ENCODE data around the gene MAP1B.

The MAP1B gene

DNA sequence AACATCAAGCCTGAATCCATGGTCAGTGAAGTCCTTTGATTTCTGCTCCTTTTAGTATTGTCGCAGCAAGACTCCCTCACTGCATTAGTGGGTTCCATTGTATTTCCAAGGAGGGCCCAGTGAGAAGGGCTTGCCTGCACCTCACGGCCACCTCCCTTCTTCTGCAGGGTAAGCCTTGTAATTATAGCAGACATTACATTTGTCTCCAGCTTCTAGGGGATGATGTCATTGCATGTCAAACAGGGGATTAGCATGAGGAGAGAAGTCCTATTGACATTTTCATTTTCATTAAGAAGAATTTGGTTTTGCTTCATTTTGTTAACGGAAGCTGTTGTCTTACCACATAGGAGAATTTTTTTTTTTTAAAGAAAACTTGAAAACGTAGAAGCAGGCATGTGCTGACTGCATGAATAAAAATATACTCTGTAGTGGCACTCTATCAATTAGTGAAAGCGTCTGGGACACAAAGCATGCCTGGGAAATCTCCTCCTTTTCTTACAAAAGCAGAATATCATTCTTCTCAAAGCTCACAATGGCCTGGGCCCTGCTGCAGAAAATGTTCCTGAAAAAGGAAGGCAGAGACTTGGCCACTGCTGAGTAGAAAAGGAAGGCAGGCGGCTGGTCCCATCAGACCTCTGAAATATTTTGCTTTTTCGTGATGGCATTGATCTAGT is 27.1 kb downstream of the MAP1B start:
- no peak for DNase-seq

- DNase-seq, result no peak
Observed at GRCh38 chr5:72137826-72138409, 30.6 kb downstream of the MAP1B start.

DNA sequence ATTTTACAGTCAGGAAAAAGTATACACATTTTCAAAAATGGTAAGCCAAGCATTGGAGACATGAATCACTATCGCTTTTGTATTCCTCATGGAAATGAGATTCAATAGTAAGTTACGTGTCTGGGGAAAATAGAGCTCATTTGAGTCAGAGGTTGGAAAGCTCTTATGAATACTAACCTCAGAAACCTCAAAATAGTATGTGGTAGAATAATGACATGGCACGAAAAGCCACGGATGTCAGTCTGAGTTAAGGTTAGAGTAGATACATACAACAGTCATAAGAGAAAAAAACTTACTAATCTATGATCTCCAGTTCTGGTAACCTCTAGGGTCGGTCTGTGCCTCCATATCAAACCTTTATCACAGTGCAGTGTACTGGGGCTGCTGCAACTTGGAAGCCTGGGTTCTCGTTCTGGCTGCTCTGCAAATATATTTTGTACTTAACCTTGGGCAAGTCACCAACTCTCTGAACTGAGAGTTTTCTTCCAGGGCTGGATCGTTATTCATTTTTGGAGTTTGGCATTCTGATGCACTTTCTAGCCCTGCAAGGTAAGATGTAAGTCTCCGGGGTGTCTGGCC is 31.8 kb downstream of the MAP1B start:
- DNase-seq, result no peak

- no peak for DNase-seq
Observed at GRCh38 chr5:72140711-72141110, 33.4 kb downstream of the MAP1B start.

GRCh38 chr5:72141440-72142355 is 34.4 kb downstream of the MAP1B start:
- DNase-seq, result no peak

GRCh38 chr5:72144762-72145161 is 37.5 kb downstream of the MAP1B start:
- DNase-seq, result no peak

DNA sequence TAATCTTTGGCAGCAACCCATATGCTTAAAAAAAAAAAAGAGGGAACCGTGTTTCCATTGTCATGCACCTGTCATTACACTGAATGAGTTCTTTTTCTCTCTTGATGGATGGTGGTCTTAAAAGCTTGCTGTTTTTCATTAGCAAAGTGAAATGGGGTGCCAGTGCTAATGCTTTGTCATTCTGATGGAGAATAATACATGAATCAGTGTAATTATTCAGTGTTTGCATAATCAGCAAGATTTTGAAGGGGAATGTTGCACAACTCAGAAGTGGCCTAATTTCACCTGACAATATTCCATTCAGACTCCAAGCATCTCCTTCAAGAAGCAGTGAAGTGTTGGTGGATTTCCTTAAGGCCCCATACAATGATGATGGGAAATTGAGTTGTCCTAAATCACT is 38.1 kb downstream of the MAP1B start:
- DNase-seq, result no peak

- DNase-seq, result no peak
Observed at GRCh38 chr5:72146056-72146455, 38.8 kb downstream of the MAP1B start.

GRCh38 chr5:72147569-72147968 is 40.3 kb downstream of the MAP1B start:
- no peak for DNase-seq

DNA sequence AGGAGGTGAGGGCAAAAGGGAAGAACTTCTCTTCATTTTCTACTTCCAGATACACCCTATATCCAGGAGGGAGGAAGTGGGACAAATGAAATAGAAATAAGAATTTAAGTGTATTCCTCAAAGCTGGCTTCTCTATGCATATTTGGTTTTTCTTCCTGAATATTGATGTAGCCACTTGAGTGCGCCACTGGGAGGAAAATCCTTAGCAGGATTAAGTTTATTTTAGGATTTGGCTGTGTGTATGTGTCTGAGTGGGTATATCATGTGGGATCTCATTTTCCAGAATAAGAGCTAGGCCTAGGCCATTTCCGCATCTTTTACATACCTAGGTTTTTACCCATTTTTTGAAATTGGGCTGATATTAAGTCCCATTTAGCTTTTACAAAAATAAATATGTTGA is 42.5 kb downstream of the MAP1B start:
- DNase-seq, result no peak

DNA sequence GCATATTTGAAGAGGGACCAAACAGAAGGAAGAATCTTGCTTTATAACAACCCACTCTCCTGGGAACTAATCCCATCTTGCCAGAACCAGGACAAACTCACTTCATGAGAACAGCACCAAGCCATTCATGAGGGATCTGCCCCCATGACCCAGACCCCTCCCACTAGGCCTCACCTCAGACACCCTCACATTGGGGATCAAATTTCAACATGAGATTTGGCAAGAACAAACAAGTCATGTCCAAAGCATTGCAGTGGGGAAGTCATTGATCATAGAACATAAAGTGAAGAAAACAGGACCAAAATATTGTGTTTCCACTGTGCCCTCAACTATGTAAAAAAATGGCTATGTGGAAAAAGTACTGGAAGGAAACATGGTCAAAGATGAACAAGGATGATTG is 43.9 kb downstream of the MAP1B start:
- no peak for DNase-seq

GRCh38 chr5:72151646-72152045 is 44.4 kb downstream of the MAP1B start:
- DNase-seq, result no peak

- DNase-seq, result no peak
Observed at GRCh38 chr5:72152545-72152944, 45.3 kb downstream of the MAP1B start.

- no peak for DNase-seq
Observed at GRCh38 chr5:72153551-72153950, 46.3 kb downstream of the MAP1B start.

DNA sequence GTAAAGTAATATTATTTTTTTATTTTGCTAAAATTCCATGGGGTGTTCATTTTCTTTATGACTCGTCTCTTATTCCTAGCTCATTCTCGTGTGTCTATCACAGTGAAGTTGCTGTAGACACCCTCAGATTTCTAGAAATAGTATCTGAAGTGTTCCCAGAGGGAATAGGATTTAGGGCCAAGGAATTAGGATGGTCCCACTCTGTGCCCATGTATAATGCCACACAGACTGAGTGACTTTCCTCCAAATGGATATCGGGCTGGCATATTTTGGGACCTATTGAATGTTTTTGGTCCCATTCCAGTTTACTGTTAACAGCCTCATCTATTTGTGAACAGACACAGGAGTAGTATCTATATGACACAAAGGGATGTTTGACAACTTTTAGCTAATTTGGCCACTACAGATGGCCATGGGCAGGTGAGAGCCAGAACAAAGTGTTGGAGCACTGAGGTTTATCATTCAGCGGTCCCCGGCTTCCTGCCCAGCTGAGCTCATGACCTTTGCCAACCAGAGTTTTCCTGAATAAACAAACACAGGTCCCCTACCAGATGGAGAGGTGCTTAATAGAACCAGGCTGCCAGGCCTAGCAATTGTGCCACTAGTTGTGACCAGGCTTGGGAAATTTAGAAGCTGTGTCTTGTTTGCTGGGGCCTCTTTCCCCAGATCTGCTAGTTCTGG is 46.9 kb downstream of the MAP1B start:
- no peak for DNase-seq

DNA sequence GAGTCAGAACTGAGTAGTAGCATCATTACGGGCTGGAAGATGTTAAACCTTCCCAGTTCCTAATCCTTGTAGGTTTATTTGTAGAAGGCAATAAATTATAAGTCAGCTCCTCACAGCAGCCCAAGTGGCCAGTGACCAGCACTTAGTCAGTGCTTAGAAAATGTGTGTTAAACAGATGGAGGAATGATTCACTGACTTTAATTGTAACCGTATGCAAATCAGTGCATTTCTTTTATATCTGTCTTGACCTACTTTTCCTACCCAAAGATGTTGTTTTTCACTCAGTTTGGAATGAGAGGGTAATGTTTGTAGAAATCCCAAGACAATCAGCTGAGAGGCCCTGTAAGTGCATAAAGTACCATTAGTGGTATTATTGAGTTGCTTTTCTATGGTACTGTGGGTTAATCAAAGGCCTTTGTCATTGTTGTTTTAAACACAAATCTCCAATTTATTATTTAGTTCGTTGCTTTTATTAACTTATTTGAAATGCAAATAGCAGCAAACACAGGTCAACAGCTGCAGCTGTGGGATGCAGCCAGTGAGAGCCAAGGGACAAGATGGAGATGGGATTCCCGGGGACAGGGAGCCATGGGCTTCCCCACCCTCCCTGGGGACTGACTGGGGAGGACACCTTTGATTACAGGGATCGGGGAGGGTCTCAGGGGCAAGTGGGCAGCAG is 49.8 kb downstream of the MAP1B start:
- DNase-seq, result no peak

DNA sequence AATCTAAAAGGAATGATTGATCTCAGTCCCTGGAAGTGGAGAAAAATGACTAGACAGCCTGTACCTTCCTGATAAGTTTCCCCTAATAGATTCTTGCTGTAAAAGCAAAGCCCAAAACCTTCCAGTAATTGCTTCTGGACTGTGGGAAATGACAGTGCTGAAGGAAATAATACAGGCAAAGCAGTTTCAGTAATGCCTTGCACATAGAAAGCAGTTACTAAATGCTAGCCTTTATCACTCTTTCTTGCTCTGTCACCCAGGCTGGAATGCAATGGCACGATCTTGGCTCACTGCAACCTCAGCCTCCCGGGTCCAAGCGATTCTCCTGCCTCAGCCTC is 50.3 kb downstream of the MAP1B start:
- no peak for DNase-seq

DNA sequence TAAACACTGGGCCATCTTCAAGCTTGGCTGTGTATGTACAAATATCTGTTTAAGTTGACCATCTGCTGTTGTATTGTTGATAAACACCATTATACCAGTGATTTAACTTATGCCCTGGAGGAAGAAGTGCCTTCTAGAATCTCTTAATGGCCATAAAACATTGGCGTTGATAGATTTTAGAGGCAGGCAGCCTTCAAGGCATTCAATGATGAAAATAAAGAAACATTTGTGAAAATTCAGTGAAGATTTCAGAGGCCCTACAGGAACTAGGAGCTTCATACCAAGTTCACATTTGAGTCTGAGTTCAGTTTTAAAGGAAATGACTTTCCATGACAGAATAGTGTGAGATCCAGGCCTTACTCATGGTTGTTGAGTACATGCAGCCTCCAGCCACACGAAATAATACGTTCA is 52.2 kb downstream of the MAP1B start:
- DNase-seq, result no peak

DNA sequence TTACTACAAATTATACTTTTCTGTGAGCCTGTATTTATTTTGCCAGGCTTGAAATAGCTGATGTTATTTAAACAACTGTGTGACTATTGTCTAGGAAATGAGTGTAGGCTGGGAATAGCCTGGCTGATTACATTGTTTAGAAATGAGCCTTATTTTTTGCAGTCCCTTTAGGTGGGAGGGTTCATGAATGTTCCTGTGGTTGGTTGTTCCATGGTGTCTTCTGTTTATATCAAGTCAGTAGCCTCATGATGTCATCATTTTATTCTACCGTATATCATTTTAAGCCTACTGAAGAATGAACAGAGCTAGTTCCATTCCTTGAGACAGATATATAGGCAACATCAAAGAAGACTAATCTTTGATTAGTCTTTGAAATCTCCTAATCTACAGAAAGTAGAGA is 53.1 kb downstream of the MAP1B start:
- DNase-seq, result no peak

DNA sequence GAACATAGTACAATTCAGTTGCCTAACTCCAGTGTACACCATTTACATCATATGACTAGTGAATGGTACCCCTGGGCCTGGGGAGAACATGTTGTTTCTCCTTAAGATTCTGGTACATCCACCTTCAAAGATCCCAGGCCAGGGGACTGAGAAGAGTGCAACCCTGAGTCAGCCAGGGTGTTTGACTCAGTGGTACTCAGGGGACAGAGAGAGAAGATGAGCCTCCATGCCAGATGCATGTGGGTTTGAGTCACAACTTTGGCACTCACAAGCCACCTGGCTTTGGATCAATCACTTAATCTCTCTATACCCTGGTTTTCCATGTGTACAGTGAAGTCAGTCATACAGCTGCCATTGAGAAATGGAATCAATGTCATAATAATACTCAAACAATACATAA is 53.7 kb downstream of the MAP1B start:
- no peak for DNase-seq

DNA sequence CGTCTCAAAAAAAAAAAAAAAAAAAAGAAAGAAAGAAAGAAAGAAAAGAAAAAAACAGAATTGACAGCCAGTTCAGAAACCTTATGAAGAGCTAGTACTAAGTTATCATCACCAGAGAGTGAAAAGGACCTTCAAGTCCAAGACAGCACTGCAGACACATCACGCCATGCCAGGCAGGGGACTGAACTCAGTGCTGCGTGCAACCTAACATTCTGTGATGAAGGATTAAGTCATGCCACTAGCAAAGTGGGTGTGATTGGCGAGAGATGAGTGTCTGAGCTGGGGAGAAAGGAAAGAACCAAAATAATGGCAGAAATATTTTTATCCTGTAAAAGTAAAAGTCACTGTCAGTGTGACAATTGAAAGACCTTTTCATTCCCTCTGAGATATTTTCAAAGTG is 54.7 kb downstream of the MAP1B start:
- DNase-seq, result no peak

GRCh38 chr5:72163349-72163983 is 56.2 kb downstream of the MAP1B start:
- DNase-seq, result no peak
